ENCODE measurements around the gene GYS2.

GYS2 gene

DNA sequence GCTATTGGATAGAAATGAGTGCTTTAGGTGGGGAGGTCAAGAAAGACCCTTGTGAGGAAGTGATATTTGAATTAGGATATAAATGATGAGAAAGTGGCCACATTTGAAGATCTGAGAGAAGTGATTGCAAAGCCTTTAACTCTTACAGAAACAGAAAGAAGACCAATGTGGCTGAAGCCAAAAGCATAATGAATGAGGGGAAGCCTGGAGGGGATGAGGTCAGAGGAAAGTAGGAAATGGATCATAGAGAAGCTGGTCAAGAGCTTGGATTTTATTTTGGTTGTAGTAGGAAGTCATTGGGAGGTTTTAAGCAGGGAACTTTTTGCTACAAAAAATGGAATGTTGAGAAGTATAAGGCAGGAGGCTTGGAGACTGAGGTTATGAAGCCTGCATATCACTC lies 3.5 kb upstream of the GYS2 start:
- H3K4me2 ChIP-seq (ENCODE audit: low read depth, low read length, poor library complexity, severe bottlenecking), result no peak overlapping the region
- no peaks in the 10 kb centered on the region for H4K20me1 ChIP-seq (ENCODE audit: insufficient read depth, low read length, poor library complexity, severe bottlenecking)
- H2AFZ ChIP-seq (ENCODE audit: low read length), result peak overlapping the region; percentile 37; the same call in 1 of the 2 replicates
- TF ChIP-seq, protein P1, sequence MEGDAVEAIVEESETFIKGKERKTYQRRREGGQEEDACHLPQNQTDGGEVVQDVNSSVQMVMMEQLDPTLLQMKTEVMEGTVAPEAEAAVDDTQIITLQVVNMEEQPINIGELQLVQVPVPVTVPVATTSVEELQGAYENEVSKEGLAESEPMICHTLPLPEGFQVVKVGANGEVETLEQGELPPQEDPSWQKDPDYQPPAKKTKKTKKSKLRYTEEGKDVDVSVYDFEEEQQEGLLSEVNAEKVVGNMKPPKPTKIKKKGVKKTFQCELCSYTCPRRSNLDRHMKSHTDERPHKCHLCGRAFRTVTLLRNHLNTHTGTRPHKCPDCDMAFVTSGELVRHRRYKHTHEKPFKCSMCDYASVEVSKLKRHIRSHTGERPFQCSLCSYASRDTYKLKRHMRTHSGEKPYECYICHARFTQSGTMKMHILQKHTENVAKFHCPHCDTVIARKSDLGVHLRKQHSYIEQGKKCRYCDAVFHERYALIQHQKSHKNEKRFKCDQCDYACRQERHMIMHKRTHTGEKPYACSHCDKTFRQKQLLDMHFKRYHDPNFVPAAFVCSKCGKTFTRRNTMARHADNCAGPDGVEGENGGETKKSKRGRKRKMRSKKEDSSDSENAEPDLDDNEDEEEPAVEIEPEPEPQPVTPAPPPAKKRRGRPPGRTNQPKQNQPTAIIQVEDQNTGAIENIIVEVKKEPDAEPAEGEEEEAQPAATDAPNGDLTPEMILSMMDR (conservative IDR thresholded peaks at IDR 0.05; ENCODE audit: low read length), result no peak
- TF ChIP-seq EZH2phosphoT487 (IDR thresholded peaks at IDR 0.05; ENCODE audit: borderline replicate concordance), result no peak
- H3K9me3 ChIP-seq (ENCODE audit: insufficient read depth, low read depth, low read length), result no peaks in the 10 kb centered on the region
- no peaks in the 10 kb centered on the region for H3K27me3 ChIP-seq (ENCODE audit: insufficient read depth, low read length, poor library complexity, severe bottlenecking)
- H3K36me3 ChIP-seq (ENCODE audit: insufficient read depth, low read length), result no peaks in the 10 kb centered on the region
- no peak overlapping the region for H3K9ac ChIP-seq (ENCODE audit: low read depth, low read length, poor library complexity, severe bottlenecking)
- H3F3A ChIP-seq (ENCODE audit: low read depth), result no peaks in the 10 kb centered on the region
- H3K79me2 ChIP-seq (ENCODE audit: insufficient read depth, low read length), result no peaks in the 10 kb centered on the region
- H3K4me1 ChIP-seq (ENCODE audit: insufficient read depth, low read length, poor library complexity, severe bottlenecking), result peaks cover 7% of the 10 kb centered on the region
- H3K4me3 ChIP-seq (ENCODE audit: low read length, poor library complexity, severe bottlenecking), result no peak overlapping the region
- H3K9me2 ChIP-seq (replicated peaks; ENCODE audit: low read depth, low read length), result no peaks in the 10 kb centered on the region

DNA sequence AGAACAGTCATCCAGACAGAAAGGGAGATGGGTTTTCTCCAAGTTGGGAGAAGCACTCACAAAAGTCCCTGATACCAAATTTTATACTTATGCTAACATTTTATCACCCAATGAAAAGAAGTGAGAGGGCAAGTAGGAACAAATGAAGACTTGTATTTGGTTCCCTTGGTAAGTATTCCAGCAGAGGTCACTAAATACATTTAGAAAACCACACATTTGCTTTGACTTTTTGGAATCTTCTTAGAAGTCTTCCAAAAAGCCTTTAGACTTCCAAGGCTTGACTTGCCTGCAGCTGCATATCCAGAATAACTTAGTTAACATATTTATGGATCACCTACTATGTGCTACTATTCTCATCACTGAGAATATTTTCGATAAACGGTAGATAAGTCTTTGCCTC lies 3.1 kb upstream of the GYS2 start:
- Histone ChIP-seq H3K27me3 (ENCODE audit: insufficient read depth, low read length, poor library complexity, severe bottlenecking) (no peaks in the 10 kb centered on the region), H3K9me2 (replicated peaks; ENCODE audit: low read depth, low read length) (no peaks in the 10 kb centered on the region), H3K4me1 (ENCODE audit: insufficient read depth, low read length, poor library complexity, severe bottlenecking) (peaks cover 7% of the 10 kb centered on the region), H3K9me3 (ENCODE audit: insufficient read depth, low read depth, low read length) (no peaks in the 10 kb centered on the region), H2AFZ (ENCODE audit: low read length) (peak overlapping the region; percentile 37), H3K4me2 (ENCODE audit: low read depth, low read length, poor library complexity, severe bottlenecking) (no peak overlapping the region), H3K9ac (ENCODE audit: low read depth, low read length, poor library complexity, severe bottlenecking) (no peak overlapping the region), H3K4me3 (ENCODE audit: low read length, poor library complexity, severe bottlenecking) (no peak overlapping the region), H3K79me2 (ENCODE audit: insufficient read depth, low read length) (no peaks in the 10 kb centered on the region), H3F3A (ENCODE audit: low read depth) (no peaks in the 10 kb centered on the region), H4K20me1 (ENCODE audit: insufficient read depth, low read length, poor library complexity, severe bottlenecking) (no peaks in the 10 kb centered on the region), H3K36me3 (ENCODE audit: insufficient read depth, low read length) (no peaks in the 10 kb centered on the region)
- TF ChIP-seq, protein P1 (conservative IDR thresholded peaks at IDR 0.05; ENCODE audit: low read length), result peak; percentile 66
- no peak for TF ChIP-seq EZH2phosphoT487 (IDR thresholded peaks at IDR 0.05; ENCODE audit: borderline replicate concordance)

DNA sequence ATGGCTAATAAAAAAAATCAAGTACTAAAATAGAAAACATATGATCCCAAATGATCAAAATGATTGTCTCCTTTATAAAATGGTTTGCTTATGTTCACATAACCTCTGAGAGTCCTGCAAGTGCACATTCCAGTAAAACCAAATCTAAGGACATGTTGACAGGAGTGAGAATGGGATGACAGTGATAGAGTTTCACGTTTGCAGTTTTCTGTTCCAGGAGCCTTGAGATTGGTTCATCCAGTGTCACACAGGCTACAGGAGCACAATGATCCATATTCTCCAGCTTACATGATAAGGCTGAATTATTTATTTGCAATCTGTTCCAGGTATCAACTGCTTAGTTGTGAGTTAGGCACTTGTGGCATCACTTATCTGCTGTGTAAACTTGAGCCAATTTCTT lies 1.5 kb upstream of the GYS2 start:
- Histone ChIP-seq H3K9me3 (ENCODE audit: insufficient read depth, low read depth, low read length) (no peaks in the 10 kb centered on the region), H3K9me2 (replicated peaks; ENCODE audit: low read depth, low read length) (no peaks in the 10 kb centered on the region), H3K36me3 (ENCODE audit: insufficient read depth, low read length) (no peaks in the 10 kb centered on the region), H3K9ac (ENCODE audit: low read depth, low read length, poor library complexity, severe bottlenecking) (no peak overlapping the region), H3K27me3 (ENCODE audit: insufficient read depth, low read length, poor library complexity, severe bottlenecking) (no peaks in the 10 kb centered on the region), H2AFZ (ENCODE audit: low read length) (no peak overlapping the region), H3K79me2 (ENCODE audit: insufficient read depth, low read length) (no peaks in the 10 kb centered on the region), H3K4me2 (ENCODE audit: low read depth, low read length, poor library complexity, severe bottlenecking) (no peak overlapping the region), H3K4me3 (ENCODE audit: low read length, poor library complexity, severe bottlenecking) (no peak overlapping the region), H3F3A (ENCODE audit: low read depth) (no peaks in the 10 kb centered on the region), H3K4me1 (ENCODE audit: insufficient read depth, low read length, poor library complexity, severe bottlenecking) (peaks cover 7% of the 10 kb centered on the region), H4K20me1 (ENCODE audit: insufficient read depth, low read length, poor library complexity, severe bottlenecking) (no peaks in the 10 kb centered on the region)
- TF ChIP-seq, protein P1 (conservative IDR thresholded peaks at IDR 0.05; ENCODE audit: low read length), result no peak
- no peak for TF ChIP-seq EZH2phosphoT487 (IDR thresholded peaks at IDR 0.05; ENCODE audit: borderline replicate concordance)
